ENCODE results near the gene NOP16.

Gene NOP16

GRCh38 chr5:176384366-176384930, 4.0 kb downstream of the NOP16 start:
- DNase-seq, result no peak

GRCh38 chr5:176383961-176384360, 4.4 kb downstream of the NOP16 start:
- DNase-seq, result no peak

- no peak for DNase-seq
Measured at GRCh38 chr5:176383248-176383905, 5.0 kb downstream of the NOP16 start.

- DNase-seq, result no peak
Measured at GRCh38 chr5:176382721-176383120, 5.7 kb downstream of the NOP16 start.

GRCh38 chr5:176381979-176382378, 6.4 kb downstream of the NOP16 start:
- DNase-seq, result no peak

GRCh38 chr5:176381423-176381822, 7.0 kb downstream of the NOP16 start:
- DNase-seq, result no peak

GRCh38 chr5:176379881-176380280, 8.5 kb downstream of the NOP16 start:
- DNase-seq, result no peak

GRCh38 chr5:176373100-176373818, 15.1 kb downstream of the NOP16 start:
- no peak for DNase-seq

- DNase-seq, result peak; percentile 48
Measured at GRCh38 chr5:176371621-176372539, 16.5 kb downstream of the NOP16 start.

GRCh38 chr5:176369934-176370711, 18.3 kb downstream of the NOP16 start:
- no peak for DNase-seq

- DNase-seq, result no peak
Measured at GRCh38 chr5:176368726-176369125, 19.7 kb downstream of the NOP16 start.

GRCh38 chr5:176366232-176366894, 22.0 kb downstream of the NOP16 start:
- DNase-seq, result peak; percentile 68

- DNase-seq, result peak; percentile 70
Measured at GRCh38 chr5:176365351-176366231, 22.8 kb downstream of the NOP16 start, which contains the start of gene ARL10. TSS of gene ARL10 (plus strand) at chr5:176365487. CDS start at chr5:176365564, 77 bp downstream.

- DNase-seq, result peak; percentile 70
Measured at GRCh38 chr5:176364765-176365350, 23.5 kb downstream of the NOP16 start.

- DNase-seq, result no peak
Measured at GRCh38 chr5:176362233-176362490, 26.2 kb downstream of the NOP16 start.

GRCh38 chr5:176361437-176362232, 26.8 kb downstream of the NOP16 start, which contains the start of gene KIAA1191:
TSS of gene KIAA1191 (minus strand) at chr5:176361764. CDS start at chr5:176359508, 2,256 bp downstream.
- peak; percentile 96 for DNase-seq

GRCh38 chr5:176360894-176361436, 27.4 kb downstream of the NOP16 start:
- peak; percentile 59 for DNase-seq

GRCh38 chr5:176359658-176360057, 28.7 kb downstream of the NOP16 start:
- DNase-seq, result peak; percentile 32

- DNase-seq, result no peak
Measured at GRCh38 chr5:176356179-176356566, 32.2 kb downstream of the NOP16 start.

All from DMS53 (cell line).